DOHH2 (cell line): Measurements from ENCODE around the gene FOXF2.
"Not testable (repeated sequence)": the region's sequence is repeated elsewhere in the genome, so short reads cannot be mapped to it uniquely, and the experiment has no call there.

Experiments
- H3F3A ChIP-seq: fragments of 200-600 bp; sonication (generic), shearing (Covaris generic); 2 replicates; pipeline ENCODE4 v1.6.0; 2016; ENCODE audit warnings: antibody characterized with exemption, mild to moderate bottlenecking; ENCODE audit not compliant: control insufficient read depth, insufficient read depth
- H3K27ac ChIP-seq: fragments of 200-600 bp; sonication (generic); 2 replicates; pipeline ENCODE4 v1.5.1; 2014; ENCODE audit warnings: low read depth, mild to moderate bottlenecking, low read length, moderate library complexity
- H3K27me3 ChIP-seq: fragments of 200-600 bp; sonication (generic); 2 replicates; pipeline ENCODE4 v1.6.1; 2014; ENCODE audit warnings: mild to moderate bottlenecking, low read length, mixed read lengths; ENCODE audit not compliant: control insufficient read depth
- H3K36me3 ChIP-seq: fragments of 200-600 bp; sonication (generic); 2 replicates; pipeline ENCODE4 v1.6.1; 2014; ENCODE audit warnings: mild to moderate bottlenecking, low read length, moderate library complexity, mixed read lengths; ENCODE audit not compliant: control insufficient read depth
- H3K4me1 ChIP-seq: fragments of 200-600 bp; sonication (generic); 2 replicates; pipeline ENCODE4 v1.6.1; 2014; ENCODE audit warnings: mild to moderate bottlenecking, low read length, mixed read lengths; ENCODE audit not compliant: control insufficient read depth
- H3K4me2 ChIP-seq: fragments of 200-600 bp; sonication (generic); 2 replicates; pipeline ENCODE4 v1.6.0; 2014; ENCODE audit warnings: mild to moderate bottlenecking, low read length, moderate library complexity
- H3K4me3 ChIP-seq: fragments of 200-600 bp; sonication (generic); 2 replicates; pipeline ENCODE4 v1.5.1; 2014; ENCODE audit warnings: mild to moderate bottlenecking, low read length, mixed read lengths
- H3K79me2 ChIP-seq: fragments of 200-600 bp; sonication (generic); 2 replicates; pipeline ENCODE4 v1.6.1; 2014; ENCODE audit warnings: mild to moderate bottlenecking, low read length, mixed read lengths; ENCODE audit not compliant: control insufficient read depth
- H3K9me2 ChIP-seq: fragments of 200-600 bp; sonication (generic); replicated peaks from 2 replicates; pipeline ENCODE4 v1.6.1; 2014; ENCODE audit warnings: mild to moderate bottlenecking, low read length, mixed read lengths; ENCODE audit not compliant: control insufficient read depth
- H3K9me3 ChIP-seq: fragments of 200-600 bp; sonication (generic); 2 replicates; pipeline ENCODE4 v1.6.1; 2014; ENCODE audit warnings: antibody characterized with exemption, low read length, mixed read lengths; ENCODE audit not compliant: control insufficient read depth, insufficient read depth
- H4K20me1 ChIP-seq: fragments of 200-600 bp; sonication (generic); 2 replicates; pipeline ENCODE4 v1.6.0; 2014; ENCODE audit warnings: low read depth, mild to moderate bottlenecking, antibody characterized with exemption, low read length, moderate library complexity; ENCODE audit not compliant: control insufficient read depth, insufficient read depth
- CTCF ChIP-seq: fragments of 200-600 bp; sonication (generic); IDR thresholded peaks from one replicate; pipeline ENCODE4 v1.5.1; 2014; ENCODE audit warnings: antibody characterized with exemption, mild to moderate bottlenecking, low read depth, low read length; ENCODE audit not compliant: poor library complexity, severe bottlenecking
- EZH2phosphoT487 ChIP-seq: fragments of 200-600 bp; sonication (generic); IDR thresholded peaks from 2 replicates; pipeline ENCODE4 v1.6.1; 2017; ENCODE audit warnings: borderline replicate concordance, mild to moderate bottlenecking, antibody characterized with exemption, low read length, moderate library complexity, mixed read lengths

Gene FOXF2

GRCh38 chr6:1365686-1366085 is 23.7 kb upstream of the FOXF2 start:
- Histone ChIP-seq H3K4me2 (no peak overlapping the region), H3F3A (no peaks in the 10 kb centered on the region), H4K20me1 (no peaks in the 10 kb centered on the region), H3K27ac (no peak overlapping the region), H3K9me2 (no peaks in the 10 kb centered on the region), H3K27me3 (no peaks in the 10 kb centered on the region), H3K9me3 (no peaks in the 10 kb centered on the region), H3K4me3 (no peak overlapping the region), H3K4me1 (no peaks in the 10 kb centered on the region), H3K79me2 (no peaks in the 10 kb centered on the region), H3K36me3 (no peaks in the 10 kb centered on the region)
- TF ChIP-seq EZH2phosphoT487 = no peak
- TF ChIP-seq CTCF = no peak

- Histone ChIP-seq H3K4me1 (no peaks in the 10 kb centered on the region), H3K36me3 (no peaks in the 10 kb centered on the region), H3K27me3 (no peaks in the 10 kb centered on the region; the same call in 1 of the 2 replicates), H3F3A (no peaks in the 10 kb centered on the region), H4K20me1 (no peaks in the 10 kb centered on the region), H3K27ac (no peak overlapping the region), H3K79me2 (no peaks in the 10 kb centered on the region), H3K9me2 (no peaks in the 10 kb centered on the region), H3K4me2 (no peak overlapping the region), H3K4me3 (no peak overlapping the region), H3K9me3 (no peaks in the 10 kb centered on the region)
- TF ChIP-seq EZH2phosphoT487 (no peak), CTCF (no peak)
Observed at GRCh38 chr6:1367771-1368170, 21.6 kb upstream of the FOXF2 start.

- no peaks in the 10 kb centered on the region; the same call in 1 of the 2 replicates for H3K27me3 ChIP-seq
- no peaks in the 10 kb centered on the region for H3K9me3 ChIP-seq
- H3K4me3 ChIP-seq = no peak overlapping the region
- H4K20me1 ChIP-seq = no peaks in the 10 kb centered on the region
- no peak overlapping the region for H3K4me2 ChIP-seq
- H3K27ac ChIP-seq = no peak overlapping the region
- no peaks in the 10 kb centered on the region for H3K36me3 ChIP-seq
- H3K9me2 ChIP-seq = no peaks in the 10 kb centered on the region
- H3K79me2 ChIP-seq = no peaks in the 10 kb centered on the region
- H3F3A ChIP-seq = no peaks in the 10 kb centered on the region
- no peak for TF ChIP-seq CTCF
- TF ChIP-seq EZH2phosphoT487 = no peak
- no peaks in the 10 kb centered on the region for H3K4me1 ChIP-seq
Observed at GRCh38 chr6:1368940-1369339, 20.4 kb upstream of the FOXF2 start.

GRCh38 chr6:1369695-1370094 is 19.7 kb upstream of the FOXF2 start:
- not testable (repeated sequence) for H3F3A ChIP-seq, H3K27me3 ChIP-seq, H3K4me3 ChIP-seq, H4K20me1 ChIP-seq, H3K4me2 ChIP-seq, H3K79me2 ChIP-seq, H3K9me2 ChIP-seq, H3K4me1 ChIP-seq, H3K27ac ChIP-seq, H3K9me3 ChIP-seq, H3K36me3 ChIP-seq
